HG03135 (cell line): Measurements from ENCODE around the gene C3orf18.

ENCODE experiments used
- ATAC-seq: cut with Tn5 transposase; IDR thresholded peaks from one replicate; pipeline ENCODE4 v1.9.1; 2021; ENCODE audit warnings: mild to moderate bottlenecking, moderate library complexity; ENCODE audit not compliant: unreplicated experiment

C3orf18 gene

GRCh38 chr3:50567386-50568167 lies at the start of gene C3orf18:
Gene C3orf18 (minus strand): TSS chr3:50567747. CDS start chr3:50565699, 2,048 bp downstream.
- ATAC-seq = peak; percentile 80

DNA sequence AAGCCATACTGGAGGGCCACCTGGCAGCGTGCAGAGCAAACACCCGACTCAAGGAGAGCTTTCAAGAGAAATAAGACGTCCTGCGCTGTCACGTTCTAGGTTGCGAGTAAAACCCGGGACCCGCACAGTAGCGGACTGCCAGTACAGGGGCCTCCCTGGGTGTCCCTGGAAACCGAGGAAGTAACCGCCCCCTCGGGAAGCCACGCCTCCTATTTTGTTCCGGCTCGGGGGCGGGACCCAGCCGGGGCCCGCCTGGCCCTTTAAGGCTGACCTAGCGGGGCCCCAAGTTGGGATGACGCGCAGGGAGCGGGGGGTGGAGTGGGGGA lies 49.2 kb upstream of the C3orf18 start:
- peak; percentile 58 for ATAC-seq

GRCh38 chr3:50616003-50616769 lies 48.6 kb upstream of the C3orf18 start:
- peak; percentile 33 for ATAC-seq

DNA sequence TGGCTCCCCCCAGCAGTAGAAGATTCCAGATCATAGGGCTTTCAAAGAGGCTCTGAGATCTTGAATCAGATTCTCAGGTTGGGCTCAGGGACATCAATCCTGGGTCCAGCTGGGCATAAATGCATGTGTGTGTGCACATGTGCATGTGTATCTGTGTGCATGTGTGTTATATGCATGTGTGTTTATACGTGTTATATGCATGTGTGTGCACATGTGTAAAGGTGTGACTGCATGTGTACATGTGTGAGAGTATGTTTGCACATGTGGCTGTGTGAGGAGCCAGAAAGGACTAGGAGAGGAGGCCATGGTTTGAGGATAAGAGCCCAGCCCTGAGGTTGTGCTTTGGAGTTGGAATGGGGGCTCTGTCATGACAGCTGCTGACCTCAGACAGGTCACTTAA lies 47.6 kb upstream of the C3orf18 start:
- ATAC-seq = no peak

DNA sequence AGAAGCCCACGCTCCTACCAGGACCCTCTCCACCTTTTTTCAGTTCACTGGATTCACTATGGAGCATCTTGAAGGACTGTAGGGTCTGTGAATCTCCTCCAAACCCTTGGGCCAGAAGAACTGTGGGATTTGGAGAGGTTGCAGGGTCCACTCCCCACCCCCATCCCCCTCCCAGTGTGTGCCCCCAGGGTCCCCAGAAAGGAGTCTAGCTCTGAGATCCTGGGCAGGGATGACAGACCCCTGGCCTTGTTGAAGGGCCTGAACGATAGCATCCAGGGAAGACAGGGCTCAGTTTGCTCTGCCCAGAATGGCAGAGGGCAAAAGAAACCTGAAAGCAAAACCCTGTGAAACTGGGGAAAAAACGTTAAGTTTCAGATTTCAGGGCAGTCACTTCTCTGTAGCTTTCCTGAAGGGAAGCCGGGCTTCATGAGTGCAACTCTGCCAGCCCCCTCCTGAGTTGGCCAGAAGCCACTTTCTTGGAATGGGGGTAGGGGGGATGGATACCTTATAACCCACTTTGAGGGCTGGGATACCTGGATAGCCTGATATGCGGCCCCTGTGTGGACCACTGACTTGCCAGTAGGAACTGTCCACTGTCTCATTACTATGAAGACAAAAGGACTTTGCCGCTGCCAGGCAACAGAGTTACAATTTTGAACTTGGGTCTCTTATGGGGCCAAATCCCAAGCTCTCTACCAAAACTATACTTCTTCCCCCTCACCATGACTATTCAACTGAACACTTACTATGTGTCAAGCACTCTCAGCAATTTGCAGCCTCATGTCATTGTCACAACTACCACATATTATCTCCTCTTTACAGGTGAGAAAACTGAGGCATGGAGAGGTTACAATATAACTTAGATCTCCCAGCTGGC lies 45.7 kb upstream of the C3orf18 start:
- ATAC-seq = no peak

GRCh38 chr3:50612234-50612882 lies 44.8 kb upstream of the C3orf18 start:
- peak; percentile 3 for ATAC-seq

- ATAC-seq = peak; percentile 70
Observed at GRCh38 chr3:50611464-50612233, 44.1 kb upstream of the C3orf18 start, which contains the start of gene CISH. Gene CISH (minus strand): TSS chr3:50611774. CDS start chr3:50611650, 124 bp downstream.

GRCh38 chr3:50610992-50611463 lies 43.5 kb upstream of the C3orf18 start:
- ATAC-seq = no peak

DNA sequence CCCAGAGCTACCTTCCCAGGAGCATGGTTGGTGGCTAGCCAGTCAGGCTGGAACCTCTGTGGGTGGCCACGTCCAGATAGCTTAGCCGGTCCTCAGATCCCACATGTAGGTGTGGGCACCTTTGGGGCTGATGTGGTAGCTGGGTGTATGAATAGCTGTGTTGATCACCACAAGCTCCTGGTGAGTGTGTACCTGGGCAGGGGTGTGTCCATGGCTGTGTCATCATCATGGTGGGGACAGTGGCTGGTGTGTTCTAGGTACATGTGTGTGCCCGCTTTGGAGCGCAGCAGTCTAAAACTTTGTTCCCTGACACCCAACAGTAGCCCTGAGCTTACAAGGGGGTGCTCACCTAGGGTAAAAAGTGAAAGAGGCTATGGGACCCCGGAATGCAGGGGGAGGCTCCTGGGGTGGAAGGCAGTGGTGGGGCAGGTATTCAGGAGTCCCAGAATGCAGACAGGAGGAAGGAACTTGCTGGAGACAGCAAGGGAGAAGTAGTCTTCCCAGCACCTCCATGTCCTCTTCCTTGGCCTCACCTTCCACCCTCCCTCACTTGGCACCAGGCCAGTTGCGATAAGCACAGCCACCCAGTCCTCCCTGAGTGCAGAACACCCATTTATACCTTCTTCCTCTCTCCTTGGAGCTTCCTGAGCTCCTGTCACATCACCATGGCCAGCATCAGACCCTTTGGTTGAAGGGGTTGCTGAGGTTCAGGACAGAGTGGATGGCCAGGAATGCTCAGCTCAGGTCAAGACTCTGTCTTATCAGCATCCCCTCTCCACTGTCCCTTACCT lies 42.8 kb upstream of the C3orf18 start:
- no peak for ATAC-seq

DNA sequence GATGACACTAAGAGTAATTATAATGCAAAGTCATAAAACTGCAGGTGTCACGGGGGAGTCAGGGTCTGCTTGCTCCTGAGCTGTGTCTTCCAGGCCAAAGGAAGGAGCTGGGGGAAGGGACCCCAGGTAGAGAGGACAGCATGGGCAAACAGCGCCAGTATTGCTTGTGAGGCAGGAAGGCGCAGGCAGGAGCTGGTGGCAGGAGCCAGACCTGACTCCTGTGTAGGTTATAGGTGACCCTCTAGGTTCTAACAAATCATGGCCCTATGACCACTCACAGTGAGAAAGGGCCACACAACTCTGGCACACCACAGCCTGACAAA lies 42.2 kb upstream of the C3orf18 start:
- no peak for ATAC-seq

DNA sequence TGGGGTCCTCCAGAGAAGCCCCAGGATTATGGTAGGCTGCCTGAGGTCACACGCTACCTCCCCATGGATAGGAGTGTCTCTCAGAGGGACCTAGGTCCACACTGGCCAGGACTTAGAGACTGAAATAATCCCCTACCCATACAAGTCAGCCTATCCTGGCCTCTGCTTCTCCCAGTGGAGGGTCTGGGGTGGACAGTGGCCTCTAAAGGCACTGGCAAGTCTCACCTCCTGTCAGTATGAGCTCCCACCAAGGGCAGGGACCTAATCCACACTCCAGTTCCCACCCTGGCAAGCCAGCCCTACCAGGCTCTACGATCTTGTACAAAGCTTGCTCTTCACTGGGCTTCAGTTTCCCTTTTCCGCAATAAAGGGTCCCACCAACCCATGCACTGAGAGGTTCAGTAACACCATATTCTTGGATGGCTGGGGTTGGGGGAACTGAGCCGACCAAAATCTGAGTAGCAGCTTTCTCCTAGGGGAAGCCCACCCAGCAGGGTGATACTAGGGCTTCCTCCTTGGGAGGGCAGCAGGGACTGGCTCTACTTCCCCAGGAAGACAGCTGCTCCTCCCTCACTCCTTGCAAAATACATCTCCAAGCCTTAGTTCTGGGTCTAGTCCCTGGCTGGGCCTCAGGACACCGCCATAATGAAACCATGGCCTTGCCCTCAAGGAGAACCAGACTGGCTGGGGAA lies 41.7 kb upstream of the C3orf18 start:
- no peak for ATAC-seq

DNA sequence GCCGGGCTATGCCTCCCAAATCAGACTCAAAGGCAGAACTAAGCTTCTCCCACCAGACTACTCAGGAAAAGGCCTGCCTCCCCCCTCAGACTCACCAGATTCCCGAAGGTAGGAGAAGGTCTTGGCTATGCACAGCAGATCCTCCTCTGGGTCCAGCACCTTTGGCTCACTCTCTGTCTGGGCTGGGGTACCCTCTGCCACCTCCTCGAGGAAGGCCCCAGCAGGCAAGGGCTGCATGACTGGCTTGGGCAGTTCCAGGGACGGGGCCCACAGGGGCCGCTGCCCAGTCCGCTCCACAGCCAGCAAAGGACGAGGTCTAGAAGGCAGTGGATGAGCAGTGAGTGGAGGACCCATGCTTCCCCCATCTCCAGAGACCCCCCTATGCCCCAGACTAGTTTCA lies 40.7 kb upstream of the C3orf18 start:
- ATAC-seq = no peak

- no peak for ATAC-seq
Observed at GRCh38 chr3:50607271-50608091, 39.9 kb upstream of the C3orf18 start.

GRCh38 chr3:50606596-50606995 lies 39.0 kb upstream of the C3orf18 start:
- ATAC-seq = no peak

- no peak for ATAC-seq
Observed at GRCh38 chr3:50605901-50606326, 38.4 kb upstream of the C3orf18 start.

DNA sequence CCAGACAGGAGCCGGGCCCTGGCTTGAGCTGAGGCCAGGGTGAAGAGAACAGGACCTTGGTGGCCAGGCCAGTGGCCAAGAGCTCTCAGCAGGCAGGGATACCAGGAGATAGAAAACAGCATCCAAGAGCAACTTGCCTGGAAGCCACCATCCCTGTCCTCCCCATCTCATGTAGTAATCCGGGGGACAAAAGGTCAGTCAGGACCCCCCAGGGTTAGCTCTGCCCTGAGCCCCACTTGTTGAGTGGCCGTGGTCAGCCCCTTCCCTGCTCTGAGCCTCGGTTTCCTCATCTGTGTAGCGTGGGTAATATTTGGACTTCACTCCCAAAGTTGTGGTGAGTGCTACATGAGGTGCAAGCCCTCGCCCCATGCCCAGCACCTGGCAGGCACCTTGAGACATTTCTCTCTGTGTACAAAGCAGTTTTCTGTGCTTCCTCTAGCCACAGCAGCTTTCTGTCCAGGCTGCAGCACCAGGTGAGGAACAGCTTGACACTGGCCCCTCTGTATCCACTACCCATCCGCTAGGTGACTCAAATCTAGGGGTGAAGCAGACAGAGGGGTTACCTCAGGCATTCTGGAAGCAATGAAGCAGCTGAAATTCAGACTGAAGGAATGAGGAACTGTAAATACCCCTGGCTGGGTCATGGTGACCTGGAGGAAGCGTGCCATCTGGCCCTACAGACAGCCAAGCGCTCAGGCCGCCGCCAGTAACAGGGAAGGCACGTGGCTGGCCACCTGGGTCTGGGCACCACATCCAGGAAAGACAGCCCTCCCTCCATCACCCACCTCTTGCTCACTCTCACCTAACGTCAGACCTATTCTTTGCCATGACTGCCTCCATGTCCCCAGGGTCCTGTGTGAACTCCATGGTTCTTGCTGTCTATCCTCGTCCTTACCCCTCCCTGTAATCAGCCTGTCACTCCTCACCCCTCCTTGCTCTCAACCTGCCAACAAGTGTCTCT lies 37.4 kb upstream of the C3orf18 start:
- no peak for ATAC-seq
